ENCODE measurements around the gene GPR148. TPM values are rescaled to one million over a fixed set of nuclear protein-coding genes. Genes with fewer than 3 reads are reported as not detected.

Gene GPR148
- total and polyA plus RNA-seq, 2 of the 8 experiments (the other 6 are each of a cell fraction or from before 2014, with no cell fraction given) = 0.05 TPM; not detected in 1

DNA sequence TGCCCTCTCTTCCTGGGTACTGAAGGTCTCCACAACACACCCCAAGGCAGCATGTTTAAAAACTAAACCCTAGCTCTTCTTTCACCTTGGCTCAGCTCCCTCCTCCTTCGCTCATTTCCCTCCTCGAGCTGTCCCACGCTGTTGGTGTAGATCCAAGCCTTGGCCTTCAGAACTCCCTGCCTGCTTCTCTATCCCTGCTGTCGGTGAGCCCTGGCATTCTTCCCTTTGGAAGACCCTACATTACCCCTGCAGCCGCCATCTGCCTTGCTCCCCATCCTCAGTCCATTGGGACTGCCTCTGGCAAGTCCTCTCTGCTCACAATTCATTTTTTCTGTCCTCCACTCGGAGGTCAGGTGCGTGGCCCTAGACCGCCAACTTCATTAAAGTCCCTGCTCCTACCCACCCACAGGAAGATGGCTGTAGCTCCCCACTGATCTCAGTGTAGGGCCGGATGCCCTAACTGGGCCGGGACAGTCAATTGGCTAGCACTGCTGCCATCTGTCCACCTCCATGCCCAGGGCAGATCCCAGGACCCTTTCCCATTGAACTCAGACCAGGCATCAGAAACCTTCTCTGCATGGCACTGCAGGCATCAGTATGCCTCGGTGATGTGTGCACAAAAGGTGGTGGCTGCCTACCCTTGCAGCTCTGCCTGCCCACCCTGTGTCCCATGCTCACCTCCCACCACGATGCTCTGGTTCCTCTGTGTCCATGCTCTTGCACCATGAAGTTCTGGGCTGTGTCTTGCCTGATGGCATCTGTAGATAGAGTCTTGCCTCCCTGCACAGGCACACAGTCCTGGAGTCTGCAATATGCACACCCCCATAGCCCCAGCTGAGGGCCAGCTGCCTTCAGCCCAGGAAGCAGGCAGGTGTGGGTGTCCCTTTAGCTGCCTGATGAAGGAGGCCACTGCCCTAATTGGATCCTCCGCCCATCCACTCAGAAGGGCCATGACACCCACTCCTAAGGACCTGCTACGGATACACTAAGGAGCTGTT, 32.2 kb downstream of the GPR148 start:
- WGBS, 2 experiments (ENCODE audit: extremely low coverage in 1 of 2, insufficient coverage in 1 of 2, insufficient read length in 1 of 2, insufficient replicate concordance in 2 of 2, low coverage in 1 of 2, low lambda C conversion rate in 2 of 2, missing lambda C conversion rate in 1 of 2) = 94% methylated on average over 14 of the region's 14 CpGs; no CpG with 5 or more reads in 1 of the 2 experiments
- Histone ChIP-seq H3K23ac (ENCODE audit: insufficient read length) (no peak overlapping the region), H2AFZ (ENCODE audit: low read length) (no peak overlapping the region), H3K79me1 (ENCODE audit: low read depth, low read length) (no peaks in the 10 kb centered on the region), H3K9me3 (ENCODE audit: insufficient read depth in 2 of 2, low read depth in 1 of 2, low read length in 1 of 2) (no peaks in the 10 kb centered on the region), H4K91ac (replicated peaks; ENCODE audit: insufficient read length, low read length) (no peak overlapping the region), H3K18ac (ENCODE audit: extremely low read depth, low read length) (no peak overlapping the region), H3K9ac (replicated peaks in 1 of 4; ENCODE audit: extremely low read depth in 1 of 4, low read depth in 3 of 4, low read length in 3 of 4) (no peak overlapping the region), H3K36me3 (ENCODE audit: control insufficient read depth in 2 of 4, insufficient read depth in 4 of 4, low read length in 3 of 4) (no peaks in the 10 kb centered on the region), H3K27me3 (replicated peaks in 1 of 4; ENCODE audit: control insufficient read depth in 3 of 4, extremely low read depth in 1 of 4, insufficient read depth in 3 of 4, low read length in 3 of 4) (peaks cover 0 to 13% (median 6%) of the 10 kb centered on the region in 4 experiments; a peak in 5 of 7 replicates), H3K4me2 (ENCODE audit: insufficient read depth in 1 of 2, low read depth in 2 of 2, low read length in 2 of 2) (no peak overlapping the region), H3K27ac (ENCODE audit: low read depth, low read length) (no peak overlapping the region), H3K56ac (replicated peaks; ENCODE audit: insufficient read length, low read depth, low read length) (no peak overlapping the region), H3K23me2 (ENCODE audit: low read depth, low read length) (peaks cover 4% of the 10 kb centered on the region; the same call in 1 of the 2 replicates), H3K4ac (replicated peaks; ENCODE audit: insufficient read length, low read depth, low read length) (no peak overlapping the region), H4K8ac (ENCODE audit: extremely low read depth, insufficient read depth, low read length) (no peak overlapping the region), H4K5ac (ENCODE audit: insufficient read length, low read depth, low read length) (no peak overlapping the region), H2BK15ac (ENCODE audit: low read length) (no peak overlapping the region), H3K14ac (ENCODE audit: insufficient read length) (no peak overlapping the region), H3K79me2 (ENCODE audit: control insufficient read depth in 1 of 2, insufficient read depth in 2 of 2, low read length in 2 of 2) (no peaks in the 10 kb centered on the region), H2BK120ac (replicated peaks; ENCODE audit: low read depth, low read length) (no peak overlapping the region), H3K4me1 (replicated peaks in 1 of 4; ENCODE audit: control insufficient read depth in 3 of 4, insufficient read depth in 4 of 4, low read length in 3 of 4) (peaks cover 0 to 4% (median 0%) of the 10 kb centered on the region in 4 experiments; a peak in 2 of 7 replicates), H2AK5ac (ENCODE audit: low read depth, low read length) (no peak overlapping the region), H2BK12ac (ENCODE audit: low read depth, low read length) (no peak overlapping the region), H3K4me3 (ENCODE audit: extremely low read depth in 1 of 4, insufficient read depth in 2 of 4, low read depth in 3 of 4, low read length in 4 of 4) (no peak overlapping the region), H2BK20ac (ENCODE audit: low read length) (no peak overlapping the region), H4K20me1 (replicated peaks in 1 of 2; ENCODE audit: control insufficient read depth in 1 of 2, insufficient read depth in 2 of 2, low read length in 2 of 2) (peaks cover 0 to 2% of the 10 kb centered on the region in 2 experiments), H2BK5ac (ENCODE audit: low read depth, low read length) (no peak overlapping the region)
- DNase-seq (ENCODE audit: low read depth in 1 of 2, low spot score in 2 of 2) (no peak), FAIRE-seq (no peak)
- POLR2A ChIA-PET (ENCODE audit: partially characterized antibody) = interaction anchor here (0.9 kb wide), 1 partner anchor 10 kb away, joined by 3 read pairs; no protein-coding TSS in a partner anchor
- no peak for TF ChIP-seq GTF2F1 (IDR thresholded peaks at IDR 0.05; ENCODE audit: borderline replicate concordance, low read depth, low read length)
- TF ChIP-seq, protein P1, sequence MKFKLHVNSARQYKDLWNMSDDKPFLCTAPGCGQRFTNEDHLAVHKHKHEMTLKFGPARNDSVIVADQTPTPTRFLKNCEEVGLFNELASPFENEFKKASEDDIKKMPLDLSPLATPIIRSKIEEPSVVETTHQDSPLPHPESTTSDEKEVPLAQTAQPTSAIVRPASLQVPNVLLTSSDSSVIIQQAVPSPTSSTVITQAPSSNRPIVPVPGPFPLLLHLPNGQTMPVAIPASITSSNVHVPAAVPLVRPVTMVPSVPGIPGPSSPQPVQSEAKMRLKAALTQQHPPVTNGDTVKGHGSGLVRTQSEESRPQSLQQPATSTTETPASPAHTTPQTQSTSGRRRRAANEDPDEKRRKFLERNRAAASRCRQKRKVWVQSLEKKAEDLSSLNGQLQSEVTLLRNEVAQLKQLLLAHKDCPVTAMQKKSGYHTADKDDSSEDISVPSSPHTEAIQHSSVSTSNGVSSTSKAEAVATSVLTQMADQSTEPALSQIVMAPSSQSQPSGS (IDR thresholded peaks at IDR 0.05; ENCODE audit: low read length) = no peak
- no peak for TF ChIP-seq GABPA (IDR thresholded peaks at IDR 0.05; ENCODE audit: borderline replicate concordance, insufficient read depth, low read length)
- no peak for TF ChIP-seq PHF8 (conservative IDR thresholded peaks at IDR 0.05; ENCODE audit: low read depth, low read length)
- no peak for TF ChIP-seq KDM5A (IDR thresholded peaks at IDR 0.05; ENCODE audit: low read length)
- no peak for TF ChIP-seq ASH2L (IDR thresholded peaks at IDR 0.05; ENCODE audit: low read length)
- no peak for TF ChIP-seq FOSL1 (IDR thresholded peaks at IDR 0.05; ENCODE audit: insufficient read depth, low read depth, low read length)
- TF ChIP-seq RBBP5 (IDR thresholded peaks at IDR 0.05; ENCODE audit: borderline replicate concordance, low read depth, low read length) = no peak
- TF ChIP-seq CHD1 (IDR thresholded peaks at IDR 0.05; ENCODE audit: low read depth, low read length) = no peak
- CTCF ChIA-PET (ENCODE audit: partially characterized antibody) = interaction anchor here (1.0 to 1.9 kb wide), 6 partner anchors 8 to 203 kb away, joined by 3 to 6 read pairs (median 4); no protein-coding TSS in a partner anchor

Measured in H1 (cell line).